ENCODE measurements around the gene NRG2.

DNA sequence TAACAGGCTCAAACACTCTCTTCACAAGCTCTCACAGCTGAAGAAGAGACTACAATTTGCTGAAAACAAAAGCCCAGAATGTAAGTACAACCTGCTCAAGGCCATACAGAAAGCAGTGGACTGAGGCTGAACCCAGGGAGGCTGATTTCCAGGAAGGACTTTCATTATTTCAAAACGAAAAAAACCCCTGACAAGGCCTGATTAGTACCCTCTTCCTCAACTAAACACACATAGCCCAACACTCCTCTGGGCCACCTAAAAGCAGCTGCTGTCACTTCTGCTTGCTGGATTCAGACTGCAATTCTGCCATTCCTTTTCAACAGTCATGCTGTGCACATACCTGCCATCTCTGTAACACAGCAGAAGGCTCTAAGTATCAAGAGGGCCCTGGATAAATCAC, 18.2 kb downstream of the NRG2 start:
- TF ChIP-seq, protein P1, sequence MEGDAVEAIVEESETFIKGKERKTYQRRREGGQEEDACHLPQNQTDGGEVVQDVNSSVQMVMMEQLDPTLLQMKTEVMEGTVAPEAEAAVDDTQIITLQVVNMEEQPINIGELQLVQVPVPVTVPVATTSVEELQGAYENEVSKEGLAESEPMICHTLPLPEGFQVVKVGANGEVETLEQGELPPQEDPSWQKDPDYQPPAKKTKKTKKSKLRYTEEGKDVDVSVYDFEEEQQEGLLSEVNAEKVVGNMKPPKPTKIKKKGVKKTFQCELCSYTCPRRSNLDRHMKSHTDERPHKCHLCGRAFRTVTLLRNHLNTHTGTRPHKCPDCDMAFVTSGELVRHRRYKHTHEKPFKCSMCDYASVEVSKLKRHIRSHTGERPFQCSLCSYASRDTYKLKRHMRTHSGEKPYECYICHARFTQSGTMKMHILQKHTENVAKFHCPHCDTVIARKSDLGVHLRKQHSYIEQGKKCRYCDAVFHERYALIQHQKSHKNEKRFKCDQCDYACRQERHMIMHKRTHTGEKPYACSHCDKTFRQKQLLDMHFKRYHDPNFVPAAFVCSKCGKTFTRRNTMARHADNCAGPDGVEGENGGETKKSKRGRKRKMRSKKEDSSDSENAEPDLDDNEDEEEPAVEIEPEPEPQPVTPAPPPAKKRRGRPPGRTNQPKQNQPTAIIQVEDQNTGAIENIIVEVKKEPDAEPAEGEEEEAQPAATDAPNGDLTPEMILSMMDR (IDR thresholded peaks at IDR 0.05) = no peak
- TF ChIP-seq EP300 (IDR thresholded peaks at IDR 0.05; ENCODE audit: borderline replicate concordance in 1 of 2, low read depth in 1 of 2, low read length in 1 of 2) (no peak), POLR2AphosphoS5 (IDR thresholded peaks at IDR 0.05; ENCODE audit: low read depth, low read length) (no peak), RCOR1 (IDR thresholded peaks at IDR 0.05; ENCODE audit: low read length) (no peak)
